Mesenchymal stem cell (in vitro differentiated cells and primary cell): ENCODE measurements around the gene MKKS.
A peak's percentile ranks its signal among the peaks of the same experiment; 100 is the strongest.

ENCODE experiments used
- DNase-seq: peaks from one replicate; pipeline ENCODE4 v3.0.0-alpha.2; 2013
- H2AFZ ChIP-seq: one replicate; pipeline ENCODE4 v1.6.1; 2013; ENCODE audit warnings: low read depth, mild to moderate bottlenecking, control low read depth, inconsistent platforms, low read length, moderate library complexity
- H2AK5ac ChIP-seq: 2 replicates; pipeline ENCODE4 v1.6.1; 2013; ENCODE audit warnings: low read length, moderate library complexity, mild to moderate bottlenecking, inconsistent platforms; ENCODE audit not compliant: severe bottlenecking
- H2BK120ac ChIP-seq: one replicate; pipeline ENCODE4 v1.6.1; 2013; ENCODE audit warnings: low read depth, mild to moderate bottlenecking, inconsistent platforms, low read length, moderate library complexity
- H2BK12ac ChIP-seq, 2 experiments: one replicate each; pipeline ENCODE4 v1.6.1; 2013; ENCODE audit warnings: inconsistent platforms in 2 of 2, low read length in 2 of 2, mild to moderate bottlenecking in 2 of 2, moderate library complexity in 2 of 2, control low read depth in 1 of 2
- H2BK15ac ChIP-seq: one replicate; pipeline ENCODE4 v1.6.1; 2013; ENCODE audit warnings: mild to moderate bottlenecking, low read depth, inconsistent platforms; ENCODE audit not compliant: poor library complexity, severe bottlenecking
- H2BK5ac ChIP-seq: 2 replicates; pipeline ENCODE4 v1.6.1; 2013; ENCODE audit warnings: low read depth, mild to moderate bottlenecking, low read length, control low read depth, inconsistent platforms; ENCODE audit not compliant: poor library complexity, severe bottlenecking
- H3K14ac ChIP-seq, 2 experiments: one replicate each; pipeline ENCODE4 v1.6.1; 2013; ENCODE audit warnings: inconsistent platforms in 2 of 2, low read length in 2 of 2, control low read depth in 1 of 2, mild to moderate bottlenecking in 1 of 2, moderate library complexity in 1 of 2
- H3K18ac ChIP-seq, 2 experiments: one replicate each; pipeline ENCODE4 v1.6.1; 2013; ENCODE audit warnings: inconsistent platforms in 2 of 2, low read length in 2 of 2, control low read depth in 1 of 2, low read depth in 1 of 2, mild to moderate bottlenecking in 1 of 2
- H3K23ac ChIP-seq, 2 experiments: one replicate each; pipeline ENCODE4 v1.6.1; 2013; ENCODE audit warnings: inconsistent platforms in 2 of 2, low read length in 2 of 2, mild to moderate bottlenecking in 2 of 2, moderate library complexity in 2 of 2, control low read depth in 1 of 2
- H3K27ac ChIP-seq: 2 replicates; pipeline ENCODE4 v1.5.1; 2013; ENCODE audit warnings: mild to moderate bottlenecking, moderate library complexity, low read length, control low read depth, inconsistent platforms; ENCODE audit not compliant: poor library complexity, severe bottlenecking
- H3K27me3 ChIP-seq, 2 experiments: 2 replicates each; pipeline versions ENCODE4 v1.6.1 to v1.7.0; 2013; ENCODE audit warnings: low read length in 2 of 2, mild to moderate bottlenecking in 2 of 2, moderate library complexity in 2 of 2, control low read depth in 1 of 2, inconsistent platforms in 1 of 2; ENCODE audit not compliant: control insufficient read depth in 1 of 2, insufficient read depth in 1 of 2
- H3K36me3 ChIP-seq, 2 experiments: 2 replicates each; pipeline versions ENCODE4 v1.6.1 to v1.7.0; 2013; ENCODE audit warnings: low read length in 2 of 2, control low read depth in 1 of 2, inconsistent platforms in 1 of 2, low read depth in 1 of 2, mild to moderate bottlenecking in 1 of 2; ENCODE audit not compliant: insufficient read depth in 2 of 2, control insufficient read depth in 1 of 2
- H3K4ac ChIP-seq, 2 experiments: one replicate each; pipeline ENCODE4 v1.6.1; 2013; ENCODE audit warnings: inconsistent platforms in 2 of 2, low read length in 2 of 2, mild to moderate bottlenecking in 2 of 2, moderate library complexity in 2 of 2, control low read depth in 1 of 2, low read depth in 1 of 2
- H3K4me1 ChIP-seq: 2 replicates; pipeline ENCODE4 v1.6.1; 2013; ENCODE audit warnings: low read depth, low read length, control low read depth; ENCODE audit not compliant: control insufficient read depth, insufficient read depth
- H3K4me2 ChIP-seq: 2 replicates; pipeline ENCODE4 v1.6.1; 2013; ENCODE audit warnings: low read length, mild to moderate bottlenecking, inconsistent platforms; ENCODE audit not compliant: poor library complexity, severe bottlenecking
- H3K4me3 ChIP-seq, 2 experiments: 2 replicates each; pipeline versions ENCODE4 v1.5.1 to v1.7.0; 2013; ENCODE audit warnings: low read length in 2 of 2, mild to moderate bottlenecking in 2 of 2, control low read depth in 1 of 2, low read depth in 1 of 2; ENCODE audit not compliant: insufficient read depth in 1 of 2
- H3K79me1 ChIP-seq: replicated peaks from 2 replicates; pipeline ENCODE4 v1.6.1; 2013; ENCODE audit warnings: mild to moderate bottlenecking, control low read depth, low read length, inconsistent platforms; ENCODE audit not compliant: poor library complexity, severe bottlenecking
- H3K9ac ChIP-seq: 2 replicates; pipeline ENCODE4 v1.7.0; 2013; ENCODE audit warnings: mild to moderate bottlenecking, low read length, moderate library complexity
- H3K9me3 ChIP-seq: 2 replicates; pipeline ENCODE4 v1.7.0; 2013; ENCODE audit warnings: mild to moderate bottlenecking, low read length; ENCODE audit not compliant: control insufficient read depth
- H4K8ac ChIP-seq: one replicate; pipeline ENCODE4 v1.6.1; 2013; ENCODE audit warnings: inconsistent platforms, mild to moderate bottlenecking, low read length, moderate library complexity
- H4K91ac ChIP-seq: one replicate; pipeline ENCODE4 v1.6.1; 2013; ENCODE audit warnings: mild to moderate bottlenecking, low read length, inconsistent platforms
- WGBS: methylation state at CpG from one replicate; pipeline ENCODE4 v1.1.7; 2013; ENCODE audit warnings: mixed read lengths; 5-methylcytosine and 5-hydroxymethylcytosine counted together

The MKKS gene

DNA sequence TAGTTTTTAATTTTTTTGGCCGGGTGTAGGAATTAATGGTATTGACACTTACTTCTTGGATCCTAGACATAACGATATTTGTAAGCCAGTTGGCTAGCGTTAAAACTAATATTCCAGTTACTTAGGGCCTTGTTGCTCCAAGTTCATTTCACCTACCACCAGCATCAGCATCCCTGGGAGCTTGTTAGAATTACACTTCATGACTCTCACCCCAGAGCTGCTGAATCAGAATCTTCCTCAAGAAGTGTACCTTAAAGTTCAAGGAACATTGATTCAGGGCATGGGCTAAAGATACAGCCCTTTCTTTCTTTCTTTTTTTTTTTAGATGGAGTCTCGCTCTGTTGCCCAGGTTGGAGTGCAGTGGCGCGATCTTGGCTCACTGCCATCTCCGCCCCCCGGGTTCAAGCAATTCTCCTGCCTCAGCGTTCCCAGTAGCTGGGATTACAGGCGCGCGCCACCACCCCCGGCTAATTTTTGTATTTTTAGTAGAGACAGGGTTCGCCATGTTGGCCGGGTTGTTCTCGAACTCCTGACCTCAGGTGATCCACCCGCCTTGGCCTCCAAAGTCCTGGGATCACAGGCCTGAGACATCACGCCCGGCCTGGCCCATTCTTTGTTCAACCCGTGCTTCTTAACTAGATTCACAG is 2.2 kb upstream of the MKKS start:
- 99% methylated on average over 16 of the region's 20 CpGs for WGBS
- no peak overlapping the region for H2BK5ac ChIP-seq
- H3K4me2 ChIP-seq, result no peak overlapping the region
- no peak for DNase-seq
- no peak overlapping the region for H4K8ac ChIP-seq
- no peak overlapping the region for H3K9ac ChIP-seq
- no peaks in the 10 kb centered on the region for H3K9me3 ChIP-seq
- no peaks in the 10 kb centered on the region for H3K27me3 ChIP-seq
- H3K4me3 ChIP-seq, result peak overlapping the region in 1 of 2 experiments; percentile 84
- H3K79me1 ChIP-seq, result peaks cover 33% of the 10 kb centered on the region
- no peak overlapping the region for H2BK120ac ChIP-seq
- H2AFZ ChIP-seq, result no peak overlapping the region
- H4K91ac ChIP-seq, result no peak overlapping the region
- H3K27ac ChIP-seq, result no peak overlapping the region
- H3K23ac ChIP-seq, result no peak overlapping the region
- no peak overlapping the region for H3K4ac ChIP-seq
- H3K36me3 ChIP-seq, result no peaks in the 10 kb centered on the region
- peaks cover 6% of the 10 kb centered on the region for H3K4me1 ChIP-seq
- no peak overlapping the region for H2AK5ac ChIP-seq
- no peak overlapping the region for H3K14ac ChIP-seq
- H2BK15ac ChIP-seq, result no peak overlapping the region
- H2BK12ac ChIP-seq, result no peak overlapping the region
- H3K18ac ChIP-seq, result no peak overlapping the region

DNA sequence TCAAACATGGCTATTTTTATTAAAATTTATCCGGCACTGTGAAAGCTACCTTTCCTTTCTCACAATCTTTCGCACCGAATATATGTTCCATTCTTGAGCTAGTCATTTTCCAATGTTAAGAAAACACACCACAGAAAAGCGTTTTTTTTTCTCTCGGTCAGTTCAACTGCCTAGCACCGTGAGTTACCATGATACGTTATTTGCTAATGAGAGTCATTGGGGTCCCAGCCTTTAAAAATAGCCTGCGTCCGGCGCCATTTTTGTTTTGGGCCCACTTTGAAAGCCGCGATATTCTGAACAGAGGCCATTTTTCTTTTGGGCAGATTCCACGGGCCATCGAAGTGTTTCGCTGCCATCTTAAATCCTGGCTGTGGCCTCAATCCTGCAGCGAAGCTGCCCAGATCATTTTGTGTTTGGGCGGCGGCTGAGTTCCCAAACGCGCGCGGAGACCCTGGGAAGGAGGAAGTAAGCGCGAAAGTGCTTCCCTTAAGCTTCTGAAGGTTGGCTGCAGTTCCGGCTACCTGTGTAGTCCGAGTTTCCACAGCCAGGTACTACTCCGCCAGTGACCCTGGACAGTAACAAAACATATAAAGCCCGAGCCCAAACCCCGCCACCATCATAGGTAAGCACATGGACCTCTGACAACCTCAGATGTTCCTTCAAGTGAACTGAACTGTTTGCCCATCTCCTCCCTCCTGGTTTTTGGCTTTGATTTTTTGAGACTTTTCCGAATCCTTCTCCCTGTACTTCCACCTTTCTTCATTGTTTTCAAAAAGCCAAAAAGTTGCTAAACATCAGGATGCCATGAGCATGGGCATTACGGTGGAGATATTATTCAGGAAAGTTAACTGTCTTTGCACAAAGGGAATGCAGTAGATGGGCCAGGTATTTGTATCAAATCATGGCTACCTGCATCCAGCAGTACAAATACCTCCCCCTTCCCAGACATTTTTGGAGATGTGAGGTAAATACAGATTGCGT is 1.1 kb upstream of the MKKS start, which contains the start of gene SLX4IP:
Gene SLX4IP (plus strand): TSS at position 474 of the 981 bp plus-strand sequence. CDS start 22,900 bp downstream, outside the sequence.
- peak; percentile 95 for DNase-seq
- peak within 1 kb of the TSS; percentile 99 for H3K9ac ChIP-seq
- peak within 1 kb of the TSS; percentile 69 for H3K4me2 ChIP-seq
- peak within 1 kb of the TSS; percentile 76 for H2AFZ ChIP-seq
- no peak within 1 kb of the TSS for H2BK15ac ChIP-seq
- peak within 1 kb of the TSS; percentile 67 to 91 for H3K4ac ChIP-seq
- no peaks in the 10 kb centered on the region for H3K27me3 ChIP-seq
- peaks cover 6% of the 10 kb centered on the region for H3K4me1 ChIP-seq
- H3K14ac ChIP-seq, result peak within 1 kb of the TSS in 1 of 2 experiments; percentile 69
- peak within 1 kb of the TSS; percentile 58 to 84 for H3K4me3 ChIP-seq
- H2AK5ac ChIP-seq, result no peak within 1 kb of the TSS
- no peaks in the 10 kb centered on the region for H3K36me3 ChIP-seq
- H4K8ac ChIP-seq, result peak within 1 kb of the TSS; percentile 94
- H2BK120ac ChIP-seq, result no peak within 1 kb of the TSS
- no peak within 1 kb of the TSS for H4K91ac ChIP-seq
- peak within 1 kb of the TSS; percentile 88 for H3K27ac ChIP-seq
- WGBS, result under 1% methylated on average over 30 of the region's 32 CpGs
- peaks cover 31% of the 10 kb centered on the region for H3K79me1 ChIP-seq
- H2BK5ac ChIP-seq, result no peak within 1 kb of the TSS
- H3K18ac ChIP-seq, result peak within 1 kb of the TSS; percentile 66 to 80
- H3K9me3 ChIP-seq, result no peaks in the 10 kb centered on the region
- no peak within 1 kb of the TSS for H2BK12ac ChIP-seq
- H3K23ac ChIP-seq, result no peak within 1 kb of the TSS

DNA sequence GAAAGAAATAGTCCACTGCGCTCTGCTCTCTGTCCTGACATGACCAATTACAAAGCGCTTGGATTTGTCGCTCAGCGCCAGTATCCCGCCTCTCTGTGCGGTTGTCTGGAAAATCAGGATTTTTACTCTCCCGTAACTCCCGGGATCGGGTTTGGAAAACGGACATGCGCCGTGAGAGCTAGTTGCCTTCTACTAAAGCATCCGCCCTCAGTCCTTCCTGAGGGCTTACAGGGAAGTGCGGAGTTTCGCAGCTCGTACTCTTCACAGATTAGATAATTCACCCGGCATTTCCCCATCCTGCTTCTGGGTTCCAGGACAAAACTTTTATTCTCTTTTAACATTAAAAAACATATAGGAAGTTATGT is 427 bp upstream of the MKKS start:
- H3K36me3 ChIP-seq, result no peaks in the 10 kb centered on the region
- H2AK5ac ChIP-seq, result no peak overlapping the region
- H3K27me3 ChIP-seq, result no peaks in the 10 kb centered on the region
- no peak overlapping the region for H2BK12ac ChIP-seq
- H4K8ac ChIP-seq, result no peak overlapping the region
- peak overlapping the region; percentile 88 for H3K27ac ChIP-seq
- no peak overlapping the region for H4K91ac ChIP-seq
- no peak overlapping the region for H2AFZ ChIP-seq
- WGBS, result 0% methylated on average over 13 of the region's 17 CpGs
- peak; percentile 99 for DNase-seq
- H3K79me1 ChIP-seq, result peaks cover 33% of the 10 kb centered on the region
- no peaks in the 10 kb centered on the region for H3K9me3 ChIP-seq
- H2BK15ac ChIP-seq, result no peak overlapping the region
- H3K4me3 ChIP-seq, result peak overlapping the region in 1 of 2 experiments; percentile 84
- no peak overlapping the region for H3K4ac ChIP-seq
- no peak overlapping the region for H2BK120ac ChIP-seq
- peaks cover 6% of the 10 kb centered on the region for H3K4me1 ChIP-seq
- H3K4me2 ChIP-seq, result peak overlapping the region; percentile 26
- no peak overlapping the region for H2BK5ac ChIP-seq
- no peak overlapping the region for H3K18ac ChIP-seq
- H3K14ac ChIP-seq, result no peak overlapping the region
- peak overlapping the region; percentile 99 for H3K9ac ChIP-seq
- no peak overlapping the region for H3K23ac ChIP-seq
